Measurements from ENCODE around the gene CYSLTR2. TPM values are rescaled to one million over a fixed set of nuclear protein-coding genes. Genes with fewer than 3 reads are reported as not detected.

Gene CYSLTR2
- total RNA-seq, result not detected in 2 replicates

GRCh38 chr13:48653472-48653939 lies at the start of gene CYSLTR2:
CYSLTR2 (plus strand) TSS chr13:48653929; CDS start chr13:48706818, 52,889 bp downstream.

Other genes with a start within 250 kb of the CYSLTR2 start
- 7.4 and 14.2 TPM in 2 replicates for gene LPAR6, start 240.8 kb upstream of the CYSLTR2 start, total RNA-seq
- 8.4 and 8.5 TPM in 2 replicates for gene RCBTB2, start 120.8 kb upstream of the CYSLTR2 start, total RNA-seq